Ovary (tissue), 3 donors: ENCODE results near the gene TENT4B.

ENCODE experiments used
- POLR2A ChIP-seq: fragments of 450-650 bp; IDR thresholded peaks from one replicate; pipeline ENCODE4 v1.6.1; 2017; ENCODE audit warnings: antibody characterized with exemption, mild to moderate bottlenecking, moderate library complexity
- TF ChIP-seq, protein P1 (sequence below), 3 donors: fragments of 450-650 bp in 2 of 3; fragments of 200-600 bp in 1 of 3; IDR thresholded peaks; one replicate each; pipeline versions ENCODE4 v1.5.1 to v1.8.0; 2016 to 2022; ENCODE audit warnings: antibody characterized with exemption in 3 of 3, mild to moderate bottlenecking in 1 of 3
- donor health status: DM: no; HTN: no; CAD: no.

DNA sequence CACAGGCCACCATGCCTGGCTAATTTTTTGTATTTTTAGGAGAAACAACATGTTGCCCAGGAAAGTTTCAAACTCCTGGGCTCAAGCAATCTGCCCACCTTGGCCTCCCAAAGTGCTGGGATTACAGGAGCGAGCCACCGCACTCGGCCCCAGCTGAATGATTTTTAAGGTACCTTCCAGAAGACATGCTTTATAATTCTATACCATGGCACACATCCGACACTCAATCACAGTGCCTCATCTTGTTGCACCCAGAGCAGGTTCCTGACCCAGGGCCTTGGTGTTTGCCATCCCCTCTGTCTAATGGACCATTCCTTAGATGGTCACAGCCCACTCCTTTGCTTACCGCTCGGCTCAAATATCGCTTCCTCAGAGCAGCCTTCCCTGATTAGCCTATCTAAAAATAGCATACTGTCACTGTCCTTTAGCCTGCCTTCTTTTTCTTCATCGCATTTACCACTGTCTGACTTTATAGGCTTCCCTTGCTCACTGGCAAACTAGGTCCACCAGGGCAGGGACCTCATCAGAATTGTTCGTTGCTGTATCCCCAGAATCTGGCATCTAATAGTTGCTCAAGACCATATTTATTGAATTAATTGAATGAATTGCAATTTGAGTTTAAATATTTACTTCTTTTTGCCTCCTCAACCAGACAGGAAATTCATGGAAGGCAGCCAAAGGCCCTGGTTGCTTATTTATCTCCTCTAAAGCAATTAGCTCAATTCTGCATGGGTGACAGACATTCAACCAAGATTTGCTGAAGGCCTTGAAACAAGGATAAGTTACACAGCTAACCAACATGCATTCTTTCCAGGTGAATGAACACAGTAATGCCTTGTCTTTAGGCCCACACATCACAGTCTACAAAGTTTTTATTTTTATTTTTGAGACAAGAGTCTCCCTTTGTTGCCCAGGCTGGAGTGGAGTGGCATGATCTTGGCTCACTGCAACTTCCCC lies 6.3 kb upstream of the TENT4B start:
- TF ChIP-seq, protein P1, sequence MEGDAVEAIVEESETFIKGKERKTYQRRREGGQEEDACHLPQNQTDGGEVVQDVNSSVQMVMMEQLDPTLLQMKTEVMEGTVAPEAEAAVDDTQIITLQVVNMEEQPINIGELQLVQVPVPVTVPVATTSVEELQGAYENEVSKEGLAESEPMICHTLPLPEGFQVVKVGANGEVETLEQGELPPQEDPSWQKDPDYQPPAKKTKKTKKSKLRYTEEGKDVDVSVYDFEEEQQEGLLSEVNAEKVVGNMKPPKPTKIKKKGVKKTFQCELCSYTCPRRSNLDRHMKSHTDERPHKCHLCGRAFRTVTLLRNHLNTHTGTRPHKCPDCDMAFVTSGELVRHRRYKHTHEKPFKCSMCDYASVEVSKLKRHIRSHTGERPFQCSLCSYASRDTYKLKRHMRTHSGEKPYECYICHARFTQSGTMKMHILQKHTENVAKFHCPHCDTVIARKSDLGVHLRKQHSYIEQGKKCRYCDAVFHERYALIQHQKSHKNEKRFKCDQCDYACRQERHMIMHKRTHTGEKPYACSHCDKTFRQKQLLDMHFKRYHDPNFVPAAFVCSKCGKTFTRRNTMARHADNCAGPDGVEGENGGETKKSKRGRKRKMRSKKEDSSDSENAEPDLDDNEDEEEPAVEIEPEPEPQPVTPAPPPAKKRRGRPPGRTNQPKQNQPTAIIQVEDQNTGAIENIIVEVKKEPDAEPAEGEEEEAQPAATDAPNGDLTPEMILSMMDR (IDR thresholded peaks at IDR 0.05) = no peak
- no peak for TF ChIP-seq POLR2A
